ENCODE measurements around the gene RUNX3.
"Not testable (repeated sequence)": the region's sequence is repeated elsewhere in the genome, so short reads cannot be mapped to it uniquely, and the experiment has no call there.

Gene RUNX3

DNA sequence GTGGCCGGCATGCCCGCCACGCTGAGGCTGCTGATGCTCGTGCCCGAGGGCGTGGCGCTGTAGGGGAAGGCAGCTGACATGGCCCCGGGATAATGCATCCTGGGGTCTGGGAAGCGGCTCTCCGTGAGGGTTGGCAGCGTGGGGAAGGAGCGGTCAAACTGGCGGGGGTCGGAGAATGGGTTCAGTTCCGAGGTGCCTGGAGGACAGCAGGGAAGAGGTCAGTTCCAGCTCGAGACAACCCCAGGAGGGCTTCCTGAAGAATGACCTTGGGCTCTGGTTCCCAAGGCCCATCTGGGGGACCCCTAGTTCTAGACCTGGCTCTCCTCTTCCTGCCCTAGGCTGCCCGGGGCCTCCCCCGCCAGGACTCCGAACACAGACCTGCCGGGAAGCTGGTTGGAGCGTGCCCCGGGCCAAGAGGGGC, 27.6 kb downstream of the RUNX3 start:
- DNase-seq (ENCODE audit: low read depth in 2 of 2), result no peak

DNA sequence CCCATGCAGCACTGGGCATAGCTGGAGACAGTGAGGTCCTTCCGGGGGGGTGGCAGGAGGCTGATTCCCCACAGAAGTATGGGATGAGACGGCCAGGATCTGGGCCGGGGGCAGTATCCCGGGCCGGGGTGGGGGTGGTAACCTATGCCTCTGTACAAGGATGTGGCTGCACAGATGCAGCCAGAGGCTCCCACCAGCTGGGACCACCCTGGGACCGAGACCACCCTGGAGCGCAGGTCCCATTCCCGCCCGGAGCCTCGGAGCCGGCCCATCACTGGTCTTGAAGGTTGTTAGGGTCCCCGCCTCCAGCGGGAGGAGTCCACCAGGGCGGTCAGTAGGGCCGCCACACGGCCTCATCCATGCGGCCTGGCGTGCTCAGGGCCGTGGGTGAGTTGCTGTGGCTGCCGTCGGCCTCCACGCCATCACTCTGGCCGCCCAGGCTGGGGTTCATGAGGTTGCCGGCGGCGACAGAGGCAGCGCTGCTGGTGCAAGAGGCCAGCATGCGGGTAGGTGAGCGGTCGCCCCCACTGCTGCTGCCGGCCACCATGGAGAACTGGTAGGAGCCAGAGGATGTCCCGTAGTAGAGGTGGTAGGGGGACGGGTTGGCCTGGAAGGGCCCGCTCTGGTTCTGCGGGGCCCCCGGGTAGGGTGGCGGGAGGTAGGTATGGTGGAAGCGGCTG, 28.1 kb downstream of the RUNX3 start:
- no peak for DNase-seq (ENCODE audit: low read depth in 2 of 2)

DNA sequence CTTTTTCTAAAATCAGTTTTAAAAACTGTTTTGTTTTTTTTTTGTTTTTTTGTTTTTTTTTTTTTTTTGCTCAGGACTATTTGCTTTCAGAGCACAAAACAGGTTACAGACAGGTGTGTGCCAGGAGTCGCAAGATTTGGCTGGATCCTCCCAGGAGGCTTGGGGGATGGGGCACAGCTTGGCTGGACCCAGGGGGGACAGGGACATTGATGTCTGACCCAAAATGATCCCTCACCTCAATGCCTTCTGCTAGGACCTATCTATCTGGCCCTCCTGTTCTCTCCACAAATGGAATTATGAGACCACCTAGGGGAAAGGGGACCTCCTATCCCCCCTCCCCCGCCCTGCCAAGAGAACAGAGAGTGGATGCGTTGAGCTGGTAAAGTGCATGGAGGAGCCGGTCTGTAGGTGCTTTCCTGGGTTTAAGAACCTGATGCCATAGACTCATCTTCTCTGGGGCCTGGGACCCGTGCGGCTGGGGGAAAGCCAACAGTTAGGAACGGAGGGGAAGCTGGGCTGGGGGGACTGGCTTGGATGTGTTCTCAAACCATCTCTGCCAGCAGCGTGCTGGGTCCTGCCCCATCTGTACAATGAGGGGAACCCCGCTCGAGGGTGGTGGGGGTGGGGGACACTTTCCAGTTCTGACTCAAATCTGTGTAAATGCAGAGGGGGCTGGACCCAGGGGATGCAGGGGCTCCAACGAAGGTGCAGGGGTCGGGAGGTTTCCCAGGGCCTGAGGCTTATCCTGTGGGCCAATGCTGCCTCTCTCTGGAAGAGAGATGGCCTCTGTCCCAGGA, 28.9 kb downstream of the RUNX3 start:
- DNase-seq (ENCODE audit: low read depth in 2 of 2), result no peak

DNA sequence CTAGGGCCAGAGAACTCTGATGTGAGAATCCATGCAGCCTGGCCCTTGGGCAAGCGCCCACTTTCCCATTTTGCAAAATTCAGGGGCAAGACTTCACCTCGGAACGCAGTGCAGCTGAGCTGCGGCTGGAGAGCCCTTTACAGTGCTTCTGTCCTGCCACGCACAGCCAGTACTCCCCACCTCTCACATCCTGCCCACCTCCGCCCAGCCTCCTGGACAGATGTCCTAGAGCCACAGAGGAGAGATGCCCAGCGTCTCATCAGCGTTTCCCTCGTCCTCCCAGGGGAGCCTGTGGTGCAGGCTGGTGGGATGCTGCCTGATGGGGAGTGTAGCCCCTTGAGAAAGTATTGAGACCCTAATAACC, 29.6 kb downstream of the RUNX3 start:
- DNase-seq (ENCODE audit: low read depth in 2 of 2), result no peak

DNA sequence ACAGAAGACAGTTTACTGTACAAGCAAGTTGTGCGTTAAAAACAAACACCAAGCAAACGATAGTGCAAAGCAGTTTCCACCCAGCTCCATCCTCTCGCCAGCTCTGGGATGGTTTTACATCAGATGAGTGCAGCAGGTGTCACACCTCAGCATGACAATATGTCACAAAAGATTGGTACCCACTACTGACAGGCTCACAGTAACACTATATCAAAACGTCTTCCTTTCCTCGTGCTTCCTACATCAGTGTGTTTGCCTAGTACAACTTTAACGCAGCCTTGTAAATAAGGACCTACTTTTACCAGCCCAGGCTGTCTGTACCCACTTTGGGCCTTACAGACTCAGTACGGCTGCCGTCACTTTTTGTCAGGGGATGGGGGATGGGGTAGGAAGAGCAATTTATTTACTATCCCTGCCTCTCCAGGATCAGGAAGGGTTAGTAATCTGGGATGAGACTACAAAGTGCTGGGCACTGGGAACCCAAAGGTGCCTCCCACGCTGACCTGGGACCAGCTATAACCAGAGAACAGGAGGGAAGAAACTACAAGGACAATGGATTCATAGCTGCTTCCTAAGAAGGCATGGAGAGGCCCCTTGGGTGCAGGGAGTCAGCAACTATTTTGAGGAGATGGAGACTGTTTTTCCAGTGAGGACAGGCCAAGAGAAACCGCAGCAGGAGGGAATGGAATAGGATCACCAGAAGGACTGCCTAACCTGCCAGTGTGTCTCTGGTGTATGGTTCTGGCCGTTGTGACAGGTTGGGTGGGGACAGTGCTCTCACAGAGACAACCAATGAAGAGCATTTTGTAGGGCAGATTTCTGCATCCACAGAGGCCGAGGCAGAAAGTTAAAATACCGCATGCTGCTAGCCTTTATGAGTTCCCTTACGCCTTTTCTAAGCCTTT, 30.2 kb downstream of the RUNX3 start:
- DNase-seq (ENCODE audit: low read depth in 2 of 2), result no peak

DNA sequence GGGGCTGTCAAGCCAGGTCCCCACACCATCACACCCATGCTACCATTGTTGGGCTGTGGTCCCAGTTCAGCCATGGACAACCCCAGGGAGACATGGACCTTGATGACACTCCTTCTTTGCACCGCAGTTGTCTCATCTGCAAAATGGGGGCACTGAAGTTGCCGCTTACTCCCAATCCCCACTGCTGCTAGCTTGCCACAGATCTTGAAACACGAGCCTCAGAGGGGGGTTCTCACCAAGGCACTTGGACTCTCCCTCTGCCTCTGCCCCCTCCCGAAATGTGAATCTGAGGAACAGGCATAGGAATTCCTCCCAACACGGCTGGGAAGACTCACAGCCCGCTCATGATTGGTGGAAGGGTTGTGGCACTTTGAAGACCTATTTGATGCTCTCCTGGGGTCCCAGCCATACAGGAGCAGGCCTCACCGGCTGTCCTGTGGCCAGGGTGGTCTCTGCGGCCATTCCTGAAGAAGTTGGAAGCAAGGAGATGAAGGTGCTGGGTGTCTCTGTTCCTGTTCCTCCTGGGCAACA, 31.1 kb downstream of the RUNX3 start:
- no peak for DNase-seq (ENCODE audit: low read depth in 2 of 2)

DNA sequence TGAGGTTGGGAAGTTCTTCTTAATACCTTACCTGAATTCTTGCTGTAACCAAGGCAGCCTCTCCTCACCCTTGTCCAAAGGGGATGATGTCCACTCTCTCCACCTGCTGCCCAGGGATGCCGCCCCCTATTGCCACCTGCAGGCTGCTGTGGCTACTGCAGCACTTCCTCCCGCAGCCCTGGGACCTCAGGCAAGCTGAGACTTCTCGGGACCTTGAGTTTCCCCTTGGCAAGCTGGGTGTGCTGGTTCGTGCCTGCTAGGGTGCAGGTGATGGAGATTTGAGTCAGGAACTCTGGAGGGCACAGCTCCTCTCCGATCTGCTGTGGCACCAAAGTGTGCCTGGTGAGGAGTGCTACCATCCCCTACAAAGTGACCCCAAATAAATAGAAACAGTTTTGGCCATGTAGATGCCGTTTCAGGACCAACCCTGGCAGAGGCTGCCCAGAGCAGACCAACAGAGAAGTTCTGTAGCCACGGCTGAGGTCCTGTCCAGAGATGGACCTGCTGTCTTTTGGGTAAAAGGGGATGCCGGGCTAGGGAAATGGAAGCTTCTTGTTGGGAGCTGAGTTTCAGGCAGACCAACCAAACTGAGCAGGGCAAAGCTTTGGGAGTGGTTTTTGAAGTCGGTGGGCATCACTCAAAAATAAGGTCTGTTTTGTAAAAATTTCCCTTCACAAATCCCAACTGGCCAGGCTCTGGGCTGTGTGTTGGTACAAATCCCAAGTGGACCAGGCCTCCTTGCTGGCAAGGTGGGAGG, 31.7 kb downstream of the RUNX3 start:
- no peak for DNase-seq (ENCODE audit: low read depth in 2 of 2)

DNA sequence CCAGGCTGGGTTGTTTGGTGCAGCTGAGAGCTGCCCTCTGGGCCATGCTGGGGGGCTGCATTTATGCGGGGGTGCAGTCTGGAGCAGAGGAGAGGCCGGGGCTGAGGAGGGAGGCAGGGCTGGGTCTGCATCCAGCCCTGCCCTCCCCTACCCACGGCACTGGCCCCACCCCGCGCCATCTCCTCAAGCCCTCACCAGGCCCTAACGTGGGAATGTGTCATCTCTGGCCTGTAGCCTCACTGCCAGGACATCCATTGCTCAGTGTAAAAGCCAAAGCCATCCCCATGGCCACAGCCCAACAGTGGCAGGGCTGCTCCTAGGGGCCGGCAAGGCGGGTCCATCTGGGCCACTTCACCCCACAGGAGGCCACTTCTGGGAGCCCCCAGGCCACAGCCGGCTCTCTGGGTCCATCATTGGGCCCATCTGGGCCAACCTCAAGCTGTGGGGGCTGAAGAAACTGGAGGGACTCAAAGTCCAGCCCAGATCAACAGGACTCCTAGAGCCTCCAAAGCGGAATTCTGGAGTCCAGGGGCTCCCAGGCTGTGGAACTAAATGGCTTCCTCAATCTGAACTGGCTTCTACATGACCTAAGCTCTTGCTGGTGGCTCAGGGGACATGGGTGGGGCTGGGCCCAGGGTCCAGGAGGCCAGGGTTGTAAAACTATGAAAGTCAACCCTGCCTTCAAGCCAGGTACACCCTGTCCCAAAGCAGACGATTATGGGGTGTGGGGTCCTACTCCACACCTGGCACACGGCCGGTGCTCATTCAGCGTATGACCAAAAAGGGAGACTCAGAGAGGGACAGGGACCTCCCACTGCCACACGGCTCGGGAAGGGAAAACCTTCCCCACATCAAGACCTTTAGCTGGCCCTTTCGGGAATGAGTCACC, 32.6 kb downstream of the RUNX3 start:
- DNase-seq (ENCODE audit: low read depth in 2 of 2), result no peak

DNA sequence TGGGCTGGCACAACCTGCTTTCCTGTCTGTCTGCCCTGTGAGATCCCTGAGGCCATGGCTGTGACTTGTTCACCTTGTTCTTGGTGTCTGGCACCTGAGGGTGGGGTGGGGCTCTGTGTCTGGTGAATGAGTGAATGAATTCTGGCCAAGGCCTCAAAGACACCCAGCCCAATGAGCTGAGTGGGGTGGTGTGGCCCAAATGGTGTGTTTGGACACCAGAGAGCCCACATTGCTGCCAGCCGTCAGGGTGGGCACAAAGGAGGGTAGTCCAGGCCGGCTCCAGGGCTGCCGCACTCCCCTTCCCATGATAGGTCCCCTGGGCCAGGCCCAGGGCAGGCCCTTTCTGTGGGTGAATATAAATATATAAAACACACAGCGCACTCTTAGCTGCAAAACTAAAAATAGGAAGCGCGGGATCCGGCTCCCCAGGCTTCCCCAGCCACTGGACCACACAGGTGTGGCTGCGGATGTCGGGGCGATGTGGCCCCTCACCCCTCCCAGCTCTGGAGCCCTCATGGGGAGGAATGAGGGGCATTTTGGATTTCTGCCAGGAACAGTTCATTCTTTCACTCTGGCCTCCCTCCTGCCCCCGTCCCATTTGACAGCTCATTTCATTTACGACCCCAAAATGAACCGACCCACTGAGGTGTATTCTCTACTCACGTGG, 33.3 kb downstream of the RUNX3 start:
- no peak for DNase-seq (ENCODE audit: low read depth in 2 of 2)

DNA sequence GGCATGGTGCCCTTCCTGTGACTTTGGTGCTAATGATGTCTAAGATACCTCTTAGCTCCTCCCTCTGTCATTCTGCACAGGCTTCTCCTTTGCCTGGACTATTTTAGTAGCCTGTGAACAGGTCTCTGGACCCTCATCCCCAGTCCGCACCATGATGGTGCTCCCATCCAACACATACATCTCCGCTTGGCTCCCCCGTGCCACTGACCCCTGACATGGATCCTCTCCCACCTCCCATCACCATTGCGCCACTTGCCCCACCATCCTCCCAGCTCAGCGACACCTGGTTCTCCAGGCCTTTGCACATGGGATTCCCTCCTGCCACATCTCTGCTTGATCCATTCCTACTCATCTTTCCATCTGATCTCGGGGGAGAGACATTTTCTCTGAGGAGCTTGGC, 33.9 kb downstream of the RUNX3 start:
- no peak for DNase-seq (ENCODE audit: low read depth in 2 of 2)

DNA sequence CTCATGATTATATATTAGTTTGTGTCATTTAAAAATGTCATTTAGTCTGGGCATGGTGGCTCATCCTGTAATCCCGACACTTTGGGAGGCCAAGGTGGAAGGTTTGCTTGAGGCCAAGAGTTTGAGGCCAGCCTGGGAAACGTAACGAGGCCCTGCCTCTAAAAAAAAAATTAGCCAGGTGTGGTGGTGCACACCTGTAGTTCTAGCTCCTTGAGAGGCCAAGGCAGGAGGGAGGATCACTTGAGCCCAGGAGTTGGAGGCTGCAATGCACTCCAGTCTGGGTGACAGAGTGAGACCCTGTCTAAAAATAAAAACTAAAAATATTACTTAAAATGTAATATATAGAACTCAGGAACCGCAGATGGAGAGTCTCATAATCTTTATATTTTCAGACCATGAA, 34.6 kb downstream of the RUNX3 start:
- no peak for DNase-seq (ENCODE audit: low read depth in 2 of 2)

DNA sequence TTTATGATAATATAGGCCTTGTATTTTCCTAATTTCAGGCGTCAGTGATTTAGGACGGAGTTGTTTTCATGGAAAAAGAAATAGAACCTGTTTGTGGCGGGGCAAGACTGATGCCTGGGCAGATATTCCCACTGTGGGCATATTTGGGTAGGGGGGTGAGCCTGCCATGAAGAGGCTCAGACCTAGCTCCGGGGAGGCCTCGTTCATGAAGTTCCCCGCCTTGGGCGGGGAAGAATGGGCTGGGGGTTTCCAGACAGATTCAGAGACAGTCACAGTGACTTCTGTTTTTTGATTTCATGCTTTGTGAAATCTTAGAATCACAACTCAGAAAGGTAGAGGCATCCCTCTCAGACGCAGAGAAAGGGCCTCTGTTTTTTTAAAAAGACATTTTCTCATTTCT, 36.1 kb downstream of the RUNX3 start:
- DNase-seq (ENCODE audit: low read depth in 2 of 2), result no peak

DNA sequence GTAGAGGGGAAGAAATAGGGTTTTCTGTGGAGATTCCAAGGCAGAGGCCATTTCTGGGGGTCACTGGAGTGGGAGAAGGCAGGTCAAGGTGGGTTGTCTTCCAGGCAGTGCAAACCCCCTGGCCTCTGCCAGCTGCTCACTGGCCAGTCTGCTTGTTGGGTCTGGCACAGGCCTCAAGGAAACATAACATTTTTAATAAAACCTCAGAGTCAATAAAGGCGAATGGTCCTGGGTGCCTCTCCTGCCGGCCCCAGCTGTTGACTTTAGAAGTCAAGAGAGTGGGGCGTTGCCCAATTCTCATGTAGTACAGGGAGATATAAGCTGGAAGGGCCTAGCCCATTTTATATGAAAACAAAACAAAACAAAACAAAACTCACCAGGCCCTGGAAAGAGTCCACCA, 36.6 kb downstream of the RUNX3 start:
- DNase-seq (ENCODE audit: low read depth in 2 of 2), result no peak

DNA sequence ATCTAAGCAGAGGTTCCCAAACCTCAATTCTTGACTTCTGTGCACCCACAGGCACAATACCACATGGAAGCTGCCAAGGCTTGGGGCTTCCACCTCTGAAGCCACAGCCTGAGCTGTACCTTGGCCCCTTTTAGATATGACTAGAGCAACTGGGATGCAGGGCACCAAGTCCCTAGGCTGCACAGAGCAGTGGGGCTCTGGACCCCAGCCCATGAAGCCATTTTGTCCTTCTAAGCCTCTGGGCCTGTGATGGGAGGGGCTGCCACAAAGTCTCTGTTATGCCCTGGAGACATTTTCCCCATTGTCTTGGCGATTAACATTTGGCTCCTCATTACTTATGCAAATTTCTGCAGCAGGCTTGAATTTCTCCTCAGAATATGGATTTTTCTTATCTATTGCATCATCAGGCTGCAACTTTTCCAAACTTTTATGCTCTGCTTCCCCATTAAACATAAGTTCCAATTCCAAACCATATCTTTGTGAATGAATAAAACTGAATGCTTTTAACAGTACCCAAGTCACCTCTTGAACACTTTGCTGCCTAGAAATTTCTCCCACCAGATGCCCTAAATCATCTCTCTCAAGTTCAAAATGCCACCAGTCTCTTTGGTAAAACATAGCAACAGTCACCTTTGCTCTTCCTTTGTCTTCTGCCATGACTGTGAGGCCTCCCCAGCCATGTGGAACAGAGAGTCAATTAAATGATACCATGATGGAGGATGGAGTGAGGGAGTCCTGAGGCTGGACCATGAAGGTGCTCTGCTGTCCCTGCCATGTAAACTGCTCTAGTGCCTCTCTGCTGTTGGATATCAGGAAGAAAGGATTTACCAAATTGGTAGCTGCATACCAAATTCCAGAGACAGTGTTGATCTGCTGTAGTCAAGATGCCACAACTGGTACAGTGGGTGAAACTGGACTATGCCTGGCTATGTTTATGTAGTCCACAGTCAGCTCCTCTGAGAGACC, 37.6 kb downstream of the RUNX3 start:
- no peak for DNase-seq (ENCODE audit: low read depth in 2 of 2)

DNA sequence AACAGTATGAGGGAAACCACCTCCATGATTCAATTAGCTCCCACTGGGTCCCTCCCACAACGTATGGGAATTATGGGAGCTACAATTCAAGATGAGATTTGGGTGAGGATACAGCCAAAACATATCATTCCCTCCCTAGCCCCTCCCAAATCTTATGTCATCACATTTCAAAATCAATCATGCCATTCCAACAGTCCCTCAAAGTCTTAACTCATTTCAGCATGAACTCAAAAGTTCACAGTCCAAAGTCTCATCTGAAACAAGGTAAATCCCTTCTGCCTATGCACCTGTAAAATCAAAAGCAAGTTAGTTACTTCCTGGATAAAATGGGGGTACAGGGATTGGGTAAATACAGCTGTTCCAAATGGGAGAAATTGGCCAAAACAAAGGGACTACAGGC, 38.7 kb downstream of the RUNX3 start:
- not testable (repeated sequence) for DNase-seq (ENCODE audit: low read depth in 2 of 2)

DNA sequence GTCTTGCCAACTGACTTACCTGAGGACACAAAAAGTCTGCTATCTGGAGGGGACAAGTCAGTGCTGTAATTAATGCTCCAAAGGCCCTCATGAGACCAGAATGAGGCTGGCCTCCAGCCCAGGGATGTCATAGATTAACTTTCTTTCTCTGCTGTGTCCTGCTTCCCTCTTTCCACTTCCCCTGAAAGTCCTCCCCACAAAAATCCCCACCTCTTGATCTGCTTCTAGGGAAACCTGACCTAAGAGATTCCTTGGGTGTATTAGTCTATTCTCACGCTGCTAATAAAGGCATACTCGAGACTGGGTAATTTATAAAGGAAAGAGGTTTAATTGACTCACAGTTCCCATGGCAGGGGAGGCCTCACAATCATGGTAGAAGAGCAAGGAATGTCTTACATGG, 39.2 kb downstream of the RUNX3 start:
- no peak for DNase-seq (ENCODE audit: low read depth in 2 of 2)

DNA sequence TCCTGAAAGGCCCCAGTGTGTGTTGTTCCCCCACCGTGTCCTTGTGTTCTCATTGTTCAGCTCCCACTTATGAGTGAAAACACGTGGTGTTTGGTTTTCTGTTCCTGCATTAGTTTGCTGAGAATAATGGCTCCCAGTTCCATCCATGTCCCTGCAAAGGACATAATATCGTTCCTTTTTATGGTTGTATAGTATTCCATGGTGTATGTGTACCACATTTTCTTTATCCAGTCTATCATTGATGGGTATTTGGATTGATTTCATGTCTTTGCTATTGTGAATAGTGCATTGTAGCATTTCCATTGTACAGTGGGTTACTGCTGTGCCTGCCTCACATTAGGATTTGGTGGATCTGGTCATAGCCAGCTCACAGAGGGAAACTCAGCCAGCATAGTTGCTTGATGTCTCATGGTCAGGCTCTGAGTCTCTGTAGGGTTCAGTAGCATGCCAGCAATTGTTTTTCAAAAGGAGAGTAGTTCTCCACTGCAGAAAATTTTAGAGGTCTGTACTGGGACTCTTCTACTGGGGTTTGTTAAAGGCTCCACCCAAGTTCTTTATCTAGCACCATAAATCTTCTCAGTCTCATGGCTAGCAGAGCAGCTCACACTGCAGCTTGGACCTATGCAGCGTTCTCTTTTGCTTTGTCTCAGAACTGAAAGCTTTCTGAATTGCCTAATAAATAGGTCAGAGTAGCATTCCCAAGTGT, 41.0 kb downstream of the RUNX3 start:
- no peak for DNase-seq (ENCODE audit: low read depth in 2 of 2)
